HepG2 (cell line): Measurements from ENCODE around the gene PLA2R1. TPM values are rescaled to one million over a fixed set of nuclear protein-coding genes. Genes with fewer than 3 reads are reported as not detected.
A peak's percentile ranks its signal among the peaks of the same experiment; 100 is the strongest.

Source experiments
- ARHGAP35 ChIP-seq: sonication (generic); formaldehyde crosslinking; IDR thresholded peaks from 2 replicates; pipeline ENCODE4 v1.9.0; 2022; ENCODE audit warnings: mild to moderate bottlenecking, inconsistent platforms, moderate library complexity, missing genetic modification reagents, borderline replicate concordance
- CSRNP2 ChIP-seq: sonication (generic); formaldehyde crosslinking; conservative IDR thresholded peaks from 2 replicates; pipeline ENCODE4 v1.8.0; 2022; ENCODE audit warnings: low read depth, missing genetic modification reagents
- MBD4 ChIP-seq: IDR thresholded peaks from 2 replicates; pipeline ENCODE4 v1.6.1; 2012; ENCODE audit warnings: low read length, inconsistent platforms, borderline replicate concordance
- PCBP2 ChIP-seq: fragments of 200-400 bp; formaldehyde crosslinking; optimal IDR thresholded peaks from 2 replicates; pipeline ENCODE3; 2018; ENCODE audit warnings: low read length, low read depth; ENCODE audit not compliant: poor library complexity, severe bottlenecking
- ZNF276 ChIP-seq: sonication (generic); formaldehyde crosslinking; IDR thresholded peaks from 2 replicates; pipeline ENCODE4 v1.4.0; 2020; ENCODE audit warnings: mild to moderate bottlenecking, low read depth, missing genetic modification reagents
- ZNF318 ChIP-seq: sonication (generic); formaldehyde crosslinking; IDR thresholded peaks from 2 replicates; pipeline ENCODE4 v1.4.0; 2020; ENCODE audit warnings: mild to moderate bottlenecking, missing genetic modification reagents
- ZNF569 ChIP-seq: sonication (generic); formaldehyde crosslinking; IDR thresholded peaks from 2 replicates; pipeline ENCODE4 v1.5.0; 2020; ENCODE audit warnings: mild to moderate bottlenecking, missing genetic modification reagents, moderate library complexity, borderline replicate concordance
- ZNF747 ChIP-seq: sonication (generic); formaldehyde crosslinking; IDR thresholded peaks from 2 replicates; pipeline ENCODE4 v1.8.1; 2023; ENCODE audit warnings: missing genetic modification reagents, mild to moderate bottlenecking, borderline replicate concordance
- ZNF891 ChIP-seq: sonication (generic); formaldehyde crosslinking; IDR thresholded peaks from 2 replicates; pipeline ENCODE4 v1.5.0; 2020; ENCODE audit warnings: mild to moderate bottlenecking, missing genetic modification reagents
- ZSCAN22 ChIP-seq: sonication (generic); formaldehyde crosslinking; IDR thresholded peaks from 2 replicates; pipeline ENCODE4 v1.4.0; 2020; ENCODE audit warnings: mild to moderate bottlenecking, missing genetic modification reagents
- ZSCAN25 ChIP-seq: sonication (generic); formaldehyde crosslinking; IDR thresholded peaks from 2 replicates; pipeline ENCODE4 v1.8.0; 2022; ENCODE audit warnings: mild to moderate bottlenecking, missing genetic modification reagents
- polyA plus RNA-seq, 8 experiments: library from polyadenylated mRNA; depleted of rRNA in 3 of 8; stranded (reverse) in 7 of 8; unstranded in 1 of 8; fragments of >200 nt; fragmentation: Illumina TruSeq in 4 of 8; extraction: Trizol in 4 of 8; gene quantifications; 2 replicates each; pipeline versions ENCODE4 v1.2.1 to v1.2.3, GENCODE V29; 2011 to 2016; ENCODE audit warnings: low read depth in 4 of 8, missing spikeins in 1 of 8, mixed read lengths in 1 of 8; ENCODE audit not compliant: insufficient read depth in 1 of 8
- total RNA-seq, 5 experiments: library from RNA; depleted of rRNA; stranded (reverse); fragments of >200 nt; fragmentation: Illumina TruSeq; extraction: Trizol; gene quantifications; 2 replicates each; pipeline ENCODE4 v1.2.3, GENCODE V29; 2016; ENCODE audit warnings: low read depth in 1 of 5
- TF ChIP-seq, protein P1 (sequence below), 2 experiments: sonication (generic) in 1 of 2; formaldehyde crosslinking in 1 of 2; IDR thresholded peaks; 2 replicates each; pipeline versions ENCODE4 v1.5.1 to v1.6.1; 2011 to 2020; ENCODE audit warnings: borderline replicate concordance in 1 of 2, low read depth in 1 of 2, low read length in 1 of 2, mild to moderate bottlenecking in 1 of 2, missing genetic modification reagents in 1 of 2, moderate library complexity in 1 of 2

The PLA2R1 gene
- total and polyA plus RNA-seq, 2 of the 13 experiments (the other 11 are each of a cell fraction or from before 2014, with no cell fraction given): not detected

DNA sequence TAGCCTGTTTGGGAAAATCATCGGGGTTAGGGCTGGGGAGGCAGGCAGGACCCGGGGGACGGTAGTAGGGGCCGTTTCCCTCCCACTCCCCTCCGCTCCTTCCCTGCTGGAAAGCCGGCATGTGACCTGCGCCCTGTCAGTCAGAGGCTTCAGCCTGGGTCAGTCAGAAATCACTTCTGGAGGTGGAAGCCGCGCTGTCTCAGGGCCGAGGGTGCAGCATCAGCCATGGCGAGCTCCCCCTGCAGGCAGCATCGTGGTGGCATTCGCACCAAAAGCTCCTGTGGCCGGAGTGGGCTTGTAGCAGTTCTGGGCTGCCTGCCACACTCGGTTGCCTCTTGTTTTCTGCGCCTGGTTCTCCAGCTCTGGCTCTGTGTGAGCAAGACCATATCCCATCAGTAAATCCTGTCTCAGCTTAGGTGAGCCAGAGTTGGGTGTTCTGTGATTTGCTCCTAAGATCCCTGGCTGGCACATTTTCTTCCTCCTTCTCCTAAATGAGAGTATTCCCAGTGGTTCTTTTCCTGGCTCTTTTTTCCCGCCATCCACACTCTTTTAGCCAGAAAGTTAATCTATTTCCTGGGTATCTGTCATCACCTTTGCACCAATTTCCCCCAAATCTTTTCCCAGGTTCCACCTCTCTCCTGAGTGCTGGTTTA, 140.5 kb downstream of the PLA2R1 start (continued):
- no peak for TF ChIP-seq ZNF318 (CRISPR knock-in tag)
- no peak for TF ChIP-seq ZNF276 (CRISPR knock-in tag)
- TF ChIP-seq ZNF569 (CRISPR knock-in tag): no peak
- TF ChIP-seq, protein P1, sequence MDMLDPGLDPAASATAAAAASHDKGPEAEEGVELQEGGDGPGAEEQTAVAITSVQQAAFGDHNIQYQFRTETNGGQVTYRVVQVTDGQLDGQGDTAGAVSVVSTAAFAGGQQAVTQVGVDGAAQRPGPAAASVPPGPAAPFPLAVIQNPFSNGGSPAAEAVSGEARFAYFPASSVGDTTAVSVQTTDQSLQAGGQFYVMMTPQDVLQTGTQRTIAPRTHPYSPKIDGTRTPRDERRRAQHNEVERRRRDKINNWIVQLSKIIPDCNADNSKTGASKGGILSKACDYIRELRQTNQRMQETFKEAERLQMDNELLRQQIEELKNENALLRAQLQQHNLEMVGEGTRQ (IDR thresholded peaks at IDR 0.05; ENCODE audit: low read depth, low read length): no peak
- TF ChIP-seq, protein P1 (CRISPR knock-in tag; IDR thresholded peaks at IDR 0.05; ENCODE audit: borderline replicate concordance): peak; percentile 45; the same call in 1 of the 2 replicates
- no peak for TF ChIP-seq ARHGAP35 (CRISPR knock-in tag)
- no peak for TF ChIP-seq ZSCAN22 (CRISPR knock-in tag)
- no peak for TF ChIP-seq CSRNP2 (CRISPR knock-in tag)
- TF ChIP-seq ZNF747 (CRISPR knock-in tag): 0 out of 2 replicates have a peak, but pooled peaks have one; percentile 31
- TF ChIP-seq ZNF891 (CRISPR knock-in tag): peak; percentile 81
- no peak for TF ChIP-seq PCBP2
- 0 out of 2 replicates have a peak, but pooled peaks have one; percentile 26 for TF ChIP-seq ZSCAN25 (CRISPR knock-in tag)
- TF ChIP-seq MBD4: no peak
